NCI-H2107 (cell line): ENCODE data around the gene TMC4.
A peak's percentile ranks its signal among the peaks of the same experiment; 100 is the strongest.

Experiments
- DNase-seq: peaks from one replicate; lab custom pipeline; 2025; lab: John Stamatoyannopoulos, UW

Gene TMC4

DNA sequence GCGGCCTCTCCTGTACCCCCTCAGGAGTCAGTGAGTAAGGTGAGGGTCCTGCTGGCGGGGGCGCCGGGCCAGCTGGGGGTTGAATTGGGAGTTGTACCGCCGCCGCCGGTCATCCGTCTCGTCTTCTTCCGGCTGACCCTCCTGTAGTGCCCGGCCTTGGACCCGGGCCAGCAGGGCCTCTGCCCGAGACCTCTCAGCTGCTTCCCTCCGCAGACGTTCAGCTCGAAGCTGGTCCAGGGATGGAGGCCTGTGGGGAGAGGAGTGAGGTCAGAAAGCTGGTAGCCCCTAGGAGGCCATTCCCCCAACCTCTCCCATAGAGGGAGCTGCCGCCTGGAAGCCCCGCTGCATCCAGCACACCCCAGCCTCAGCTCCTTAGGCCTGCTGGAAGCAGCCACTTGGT, 17.3 kb downstream of the TMC4 start:
- DNase-seq = no peak

DNA sequence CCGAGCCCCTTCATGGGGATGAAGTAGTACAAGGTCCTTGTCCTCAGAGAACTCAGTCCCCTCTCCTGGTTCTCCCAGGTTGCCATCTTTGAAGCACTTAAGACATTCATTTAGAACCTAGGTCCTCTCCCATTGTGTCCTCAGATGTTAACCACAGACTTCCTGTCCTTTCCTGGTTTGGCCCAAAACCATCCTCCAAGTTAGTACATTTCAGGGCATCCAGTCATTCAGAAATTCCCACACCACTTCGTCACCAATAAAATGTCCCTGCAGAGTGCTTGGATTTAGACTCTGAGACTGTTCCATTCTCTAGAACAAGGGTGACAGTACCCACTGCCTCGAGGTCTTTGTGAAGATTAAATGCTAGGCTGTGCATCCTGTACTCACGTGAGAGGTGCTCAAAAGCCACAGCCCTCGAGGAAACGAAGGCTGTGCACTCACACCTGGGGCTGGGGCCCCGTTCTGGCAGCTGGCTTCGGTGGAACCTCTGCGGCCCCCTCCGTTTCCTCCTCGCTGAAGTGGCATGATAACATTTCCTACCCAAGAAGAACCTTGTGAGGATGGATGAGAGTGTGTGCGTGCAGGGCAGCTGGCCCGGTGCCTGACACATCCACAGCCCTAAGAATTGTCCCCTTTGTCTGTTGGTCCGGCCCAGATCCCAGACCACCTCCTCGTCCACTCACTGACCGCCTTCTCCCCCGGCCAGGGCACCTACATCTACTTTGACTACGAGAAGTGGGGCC, 18.2 kb downstream of the TMC4 start:
- DNase-seq = no peak

DNA sequence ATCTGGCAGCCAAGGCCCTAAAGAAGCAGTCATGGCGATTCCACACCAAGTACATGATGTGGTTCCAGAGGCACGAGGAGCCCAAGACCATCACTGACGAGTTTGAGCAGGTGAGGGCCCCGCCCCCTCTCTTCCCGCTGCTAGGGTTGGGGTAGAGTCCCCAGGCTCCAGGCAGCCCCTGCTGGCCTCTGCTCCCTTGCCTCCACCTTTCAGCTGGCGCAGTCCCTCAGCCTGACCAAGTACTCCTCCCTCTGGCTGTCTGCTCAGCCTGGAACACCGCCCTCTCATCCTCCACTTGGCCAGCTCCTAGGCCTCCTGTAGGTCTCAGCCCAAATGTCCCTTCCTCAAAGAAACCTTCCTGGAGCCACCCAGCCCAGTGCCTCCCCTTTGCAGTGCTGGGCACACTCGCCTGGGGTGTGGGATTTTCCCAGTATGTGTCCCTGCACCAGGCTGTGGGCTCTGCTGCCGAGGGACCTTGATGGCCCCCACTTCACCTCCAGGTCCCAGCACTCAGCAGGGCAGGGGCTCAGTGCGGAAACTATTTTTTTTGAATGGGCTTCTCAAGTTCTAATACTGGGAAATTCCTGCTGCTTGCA, 19.1 kb downstream of the TMC4 start:
- no peak for DNase-seq

DNA sequence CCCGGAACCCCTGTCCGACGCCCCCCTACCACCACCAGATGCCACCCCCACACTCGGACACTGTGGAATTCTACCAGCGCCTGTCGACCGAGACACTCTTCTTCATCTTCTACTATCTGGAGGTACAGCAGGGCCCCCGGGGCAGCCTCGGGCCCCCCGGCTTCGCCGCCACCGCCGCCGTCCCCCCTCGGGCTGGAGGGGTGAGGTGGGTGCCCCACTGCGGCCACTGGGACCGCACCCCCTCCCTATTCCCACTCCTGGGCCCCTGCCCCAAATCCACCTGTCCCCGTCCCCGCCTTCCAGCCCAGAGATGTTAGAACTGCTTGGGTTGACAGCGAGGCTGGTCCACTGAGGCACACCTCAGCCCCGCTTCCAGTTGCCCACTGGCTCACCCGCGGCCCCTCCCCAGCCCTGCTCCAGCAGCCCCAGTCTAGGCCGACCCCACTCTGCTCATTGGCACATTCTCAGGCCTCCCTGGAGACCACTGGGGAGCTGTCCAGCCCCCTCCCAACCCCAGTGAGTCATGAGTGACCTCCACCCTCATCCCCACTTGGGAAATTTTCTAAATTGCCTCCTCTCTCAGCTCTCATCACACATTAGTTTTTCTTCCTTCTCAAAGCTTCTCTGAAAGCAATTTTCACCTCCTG, 20.0 kb downstream of the TMC4 start:
- DNase-seq = no peak

DNA sequence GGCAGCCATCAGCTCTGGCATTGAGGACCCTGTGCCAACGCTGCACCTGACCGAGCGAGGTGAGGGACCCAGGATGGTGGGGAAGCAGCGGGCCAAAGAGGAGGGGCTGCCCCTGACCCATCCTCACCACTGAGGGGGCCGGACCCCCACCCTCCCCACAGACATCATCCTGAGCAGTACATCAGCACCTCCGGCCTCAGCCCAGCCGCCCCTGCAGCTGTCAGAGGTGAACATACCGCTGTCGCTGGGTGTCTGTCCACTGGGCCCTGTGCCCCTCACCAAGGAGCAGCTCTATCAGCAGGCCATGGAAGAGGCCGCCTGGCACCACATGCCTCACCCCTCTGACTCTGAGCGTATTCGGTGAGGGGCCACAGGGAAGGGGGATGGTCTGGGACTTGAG, 20.7 kb downstream of the TMC4 start:
- DNase-seq = no peak

DNA sequence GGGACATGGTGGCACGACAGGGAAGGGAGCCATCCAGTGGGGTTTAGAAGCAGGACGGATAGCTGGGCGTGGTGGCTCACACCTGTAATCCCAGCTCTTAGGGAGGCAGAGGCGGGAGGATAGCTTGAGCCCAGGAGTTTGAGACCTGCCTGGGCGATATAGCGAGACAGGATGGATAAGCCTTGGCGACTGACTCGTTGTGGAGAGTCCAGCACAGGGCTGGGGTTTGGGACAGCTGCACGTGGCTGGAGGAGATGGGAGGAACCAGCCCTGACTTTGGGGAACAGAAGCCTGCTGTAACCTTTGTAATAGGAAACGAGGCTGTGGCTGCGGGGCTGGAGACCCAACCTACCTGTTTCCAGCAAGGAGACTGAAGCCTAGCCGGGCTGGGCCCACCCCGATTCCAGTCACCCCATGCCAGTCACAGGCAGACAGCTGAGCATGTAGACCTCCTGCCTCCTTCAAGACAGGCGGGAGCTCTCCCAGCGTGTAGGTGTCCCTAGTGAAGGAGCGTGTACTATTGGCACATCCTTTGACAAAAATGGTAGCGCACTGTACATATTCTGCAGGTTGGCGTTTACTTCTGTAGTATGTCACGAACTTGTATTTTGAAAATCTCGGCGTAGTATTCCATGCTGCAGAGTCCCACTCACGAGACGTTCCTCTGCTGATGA, 21.5 kb downstream of the TMC4 start:
- DNase-seq = no peak

DNA sequence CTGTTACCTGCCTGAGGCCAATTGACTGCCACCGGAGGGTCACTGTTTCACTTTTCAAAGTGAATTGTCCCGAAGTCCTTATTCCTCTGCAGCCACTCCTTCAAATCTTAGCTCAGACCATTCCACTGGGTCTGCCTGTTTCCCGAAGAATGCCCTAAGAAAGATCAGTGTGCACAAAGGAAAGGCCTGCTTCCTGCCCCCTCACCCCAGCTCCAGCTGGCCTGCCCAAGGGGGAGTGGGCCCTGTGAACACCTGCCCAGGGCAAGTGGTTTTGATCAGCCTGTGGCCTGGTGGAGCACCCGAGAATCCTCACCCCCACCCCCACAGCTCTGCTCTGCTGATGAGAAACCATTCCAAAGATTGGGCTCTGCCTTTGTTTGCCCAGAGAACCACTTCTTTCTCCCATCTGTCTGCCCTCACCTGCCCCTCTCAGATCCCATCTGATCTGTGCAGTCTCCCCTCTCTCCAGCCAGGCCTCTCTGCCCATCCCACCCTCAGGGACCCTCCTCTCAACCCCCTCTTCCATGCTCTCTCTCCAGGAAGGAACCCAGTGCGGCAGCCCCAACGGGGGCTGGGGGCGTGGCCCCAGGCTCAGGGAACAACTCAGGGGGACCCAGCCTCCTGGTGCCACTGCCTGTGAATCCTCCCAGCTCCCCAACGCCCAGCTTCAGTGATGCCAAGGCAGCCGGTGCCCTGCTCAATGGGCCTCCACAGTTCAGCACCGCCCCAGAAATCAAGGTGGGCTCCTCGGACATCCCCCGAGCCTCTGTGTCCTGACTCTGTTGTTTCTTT, 23.7 kb downstream of the TMC4 start:
- no peak for DNase-seq

DNA sequence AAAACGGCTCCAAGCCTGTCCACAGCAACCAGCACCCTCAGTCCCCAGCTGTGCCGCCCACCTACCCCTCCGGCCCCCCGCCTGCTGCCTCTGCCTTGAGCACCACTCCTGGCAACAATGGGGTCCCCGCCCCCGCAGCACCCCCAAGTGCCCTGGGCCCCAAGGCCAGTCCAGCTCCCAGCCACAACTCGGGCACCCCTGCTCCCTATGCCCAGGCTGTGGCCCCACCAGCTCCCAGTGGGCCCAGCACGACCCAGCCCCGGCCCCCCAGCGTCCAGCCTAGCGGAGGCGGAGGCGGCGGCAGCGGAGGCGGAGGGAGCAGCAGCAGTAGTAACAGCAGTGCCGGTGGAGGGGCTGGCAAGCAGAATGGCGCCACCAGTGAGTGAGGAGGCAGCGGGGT, 24.8 kb downstream of the TMC4 start:
- no peak for DNase-seq

DNA sequence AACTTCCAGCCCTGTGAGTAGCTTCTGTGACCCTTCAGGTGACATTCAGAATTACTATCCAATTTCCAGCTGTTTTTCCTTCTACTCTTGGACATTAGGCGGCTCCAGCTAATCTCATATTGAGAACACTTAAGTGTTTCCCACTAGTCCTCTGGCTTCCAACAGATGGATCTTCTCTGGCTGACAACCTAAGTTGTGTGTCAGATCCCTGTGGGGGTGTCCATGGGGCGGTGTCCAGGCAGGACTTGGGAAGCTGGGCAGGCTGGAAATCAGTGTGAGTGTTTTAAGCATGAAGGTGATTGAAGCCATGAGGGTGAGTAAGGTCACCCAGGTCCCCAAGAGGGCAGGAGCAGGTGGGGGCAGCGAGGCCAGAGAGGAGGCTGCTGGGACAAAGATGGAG, 25.3 kb downstream of the TMC4 start:
- no peak for DNase-seq

DNA sequence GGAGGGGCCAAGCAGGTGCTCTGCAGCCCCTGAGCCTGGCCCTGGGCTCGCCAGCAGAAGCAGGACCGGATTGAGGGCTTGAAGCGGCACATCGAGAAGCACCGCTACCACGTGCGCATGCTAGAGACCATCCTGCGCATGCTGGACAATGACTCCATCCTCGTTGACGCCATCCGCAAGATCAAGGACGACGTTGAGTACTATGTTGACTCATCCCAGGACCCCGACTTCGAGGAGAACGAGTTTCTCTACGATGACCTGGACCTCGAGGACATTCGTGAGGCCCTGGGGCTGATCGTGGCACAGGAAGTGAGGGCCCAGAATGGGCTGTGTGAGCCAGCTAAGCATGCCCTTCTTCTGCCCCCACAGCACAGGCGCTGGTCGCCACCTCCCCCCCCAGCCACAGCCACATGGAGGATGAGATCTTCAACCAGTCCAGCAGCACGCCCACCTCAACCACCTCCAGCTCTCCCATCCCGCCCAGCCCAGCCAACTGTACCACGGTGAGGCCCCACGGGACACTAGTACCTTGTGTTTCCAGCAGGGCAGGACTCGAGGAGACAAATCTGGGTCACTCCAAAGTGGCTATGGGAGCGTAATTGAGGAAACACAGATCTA, 27.3 kb downstream of the TMC4 start:
- DNase-seq = no peak

DNA sequence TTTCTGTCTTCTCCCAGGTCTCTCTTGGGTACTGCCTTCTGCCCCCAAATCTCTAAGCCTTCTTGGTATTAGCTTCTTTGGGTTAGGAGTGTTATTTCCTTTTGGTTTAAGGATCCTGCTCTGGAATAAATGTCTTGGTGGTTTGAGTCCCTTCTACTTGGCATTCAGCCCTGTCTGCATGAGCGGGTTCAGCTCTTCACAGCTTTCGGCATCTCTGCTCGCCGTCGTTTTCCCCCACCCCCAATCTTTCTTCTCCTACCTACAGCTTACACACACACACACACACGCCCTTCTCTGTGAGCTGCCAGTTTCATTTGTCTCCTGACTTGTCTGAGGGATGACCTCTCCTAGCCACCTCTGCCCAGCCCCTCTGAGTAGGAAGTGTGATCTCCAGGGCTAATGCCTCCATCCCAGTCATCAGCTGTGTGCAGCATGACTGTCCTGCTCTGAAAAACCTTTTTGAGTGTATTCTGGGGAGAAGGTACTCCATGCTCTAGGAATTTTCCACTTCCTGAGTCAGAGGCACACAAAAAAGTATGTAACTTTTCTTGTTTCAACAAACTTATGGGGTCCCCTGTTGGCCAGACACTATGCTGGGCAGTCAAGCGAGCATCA, 30.7 kb downstream of the TMC4 start:
- DNase-seq = no peak

DNA sequence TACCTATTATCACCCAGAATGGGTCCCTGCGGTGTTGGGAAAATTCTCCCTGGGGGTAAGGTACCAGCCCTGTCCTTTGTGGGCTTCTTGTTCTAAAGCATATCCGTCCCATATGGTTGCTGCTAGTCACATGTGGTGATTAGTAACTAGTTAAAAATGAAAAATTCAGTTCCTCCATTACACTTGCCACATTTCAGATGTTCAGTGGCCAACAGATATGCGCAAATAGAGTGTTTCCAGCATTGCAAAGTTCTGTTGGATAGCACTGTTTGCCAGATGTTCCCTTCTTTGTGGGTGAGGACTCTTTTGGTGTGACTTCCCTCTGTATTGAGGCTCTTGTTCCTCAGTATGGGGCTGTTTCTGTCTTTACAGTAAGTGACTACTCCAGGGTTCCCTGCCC, 31.6 kb downstream of the TMC4 start:
- no peak for DNase-seq

DNA sequence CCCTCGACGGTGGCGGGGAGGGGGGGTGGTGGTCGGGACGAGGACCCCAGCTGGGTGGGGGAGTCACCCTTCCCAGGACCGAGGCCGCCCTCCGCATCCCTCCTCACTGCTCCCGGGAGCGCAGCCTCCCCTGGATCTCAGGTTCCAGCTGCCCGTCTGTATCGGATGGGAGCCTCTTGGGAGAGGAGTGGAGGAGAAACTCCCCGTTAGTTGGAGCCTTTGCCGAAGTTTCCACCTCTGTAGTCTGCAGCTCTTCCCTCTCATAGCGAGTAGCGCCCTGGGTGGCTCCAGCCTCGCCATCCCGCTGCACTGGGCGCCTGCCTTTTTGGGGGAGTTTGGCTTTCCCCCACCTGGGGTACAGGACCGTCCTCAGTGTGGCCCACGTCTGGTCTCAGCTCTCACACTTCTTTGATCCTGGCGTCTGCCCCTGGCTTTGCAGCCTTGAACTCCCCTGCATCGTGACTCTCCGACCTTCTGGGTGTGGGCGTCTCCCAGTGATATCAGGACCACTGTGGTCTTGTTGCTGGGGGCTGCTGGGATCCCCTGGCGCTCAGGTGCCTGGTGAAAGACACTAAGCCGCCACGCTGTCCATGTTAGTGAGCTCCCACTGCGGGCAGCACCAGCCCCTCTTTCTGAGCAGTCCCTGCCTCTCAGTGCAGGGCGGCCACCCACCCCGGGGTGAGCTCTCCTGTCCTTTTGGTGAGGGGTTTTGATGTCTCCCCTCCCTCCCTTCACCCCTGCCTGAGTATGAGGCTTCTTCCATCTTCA, 34.3 kb downstream of the TMC4 start:
- DNase-seq = no peak

DNA sequence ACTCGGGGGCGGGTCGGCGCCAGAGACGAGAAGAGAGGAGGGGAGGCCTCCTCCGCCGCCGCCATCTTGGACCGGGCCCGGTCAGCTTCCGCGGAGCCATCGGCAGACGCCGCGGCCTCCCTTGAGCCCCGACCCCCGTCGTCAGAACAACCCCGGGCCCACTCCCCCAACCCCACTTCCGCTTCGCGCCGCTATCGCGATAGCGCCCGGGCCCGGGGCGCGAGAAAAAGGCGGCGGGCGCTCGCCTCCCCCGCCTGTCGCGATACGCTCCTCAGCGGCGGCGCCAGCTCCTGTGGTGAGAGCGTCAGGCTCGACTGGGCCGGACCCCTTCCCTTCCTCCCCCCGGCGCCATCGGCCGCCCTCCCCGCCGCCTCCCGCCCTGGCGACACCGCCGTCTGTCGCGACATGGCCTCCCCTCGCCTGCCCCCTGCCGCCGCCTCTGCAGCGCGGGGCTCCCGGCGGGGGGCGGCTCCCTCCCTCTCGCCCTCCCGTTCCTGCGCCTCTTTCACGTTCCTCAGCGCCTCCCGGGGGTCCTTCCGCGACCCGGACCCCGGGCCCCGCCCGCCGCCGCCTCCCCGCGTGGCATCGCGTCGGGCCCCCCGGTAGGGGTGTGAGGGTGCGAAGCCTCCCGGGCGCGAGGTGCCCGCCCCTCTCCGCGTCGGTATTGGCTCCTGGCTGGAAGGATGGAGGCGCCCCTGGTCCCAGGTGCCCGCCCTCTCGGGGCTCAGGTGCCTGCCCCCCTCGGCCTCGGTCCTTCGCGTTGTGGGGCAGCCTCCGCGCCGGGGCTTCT, 35.1 kb downstream of the TMC4 start, which contains the start of gene CNOT3:
Gene CNOT3, plus strand, starts transcription at position 64 of the 790 bp plus-strand sequence. CDS start 5,217 bp downstream, outside the sequence.
- no peak for DNase-seq

DNA sequence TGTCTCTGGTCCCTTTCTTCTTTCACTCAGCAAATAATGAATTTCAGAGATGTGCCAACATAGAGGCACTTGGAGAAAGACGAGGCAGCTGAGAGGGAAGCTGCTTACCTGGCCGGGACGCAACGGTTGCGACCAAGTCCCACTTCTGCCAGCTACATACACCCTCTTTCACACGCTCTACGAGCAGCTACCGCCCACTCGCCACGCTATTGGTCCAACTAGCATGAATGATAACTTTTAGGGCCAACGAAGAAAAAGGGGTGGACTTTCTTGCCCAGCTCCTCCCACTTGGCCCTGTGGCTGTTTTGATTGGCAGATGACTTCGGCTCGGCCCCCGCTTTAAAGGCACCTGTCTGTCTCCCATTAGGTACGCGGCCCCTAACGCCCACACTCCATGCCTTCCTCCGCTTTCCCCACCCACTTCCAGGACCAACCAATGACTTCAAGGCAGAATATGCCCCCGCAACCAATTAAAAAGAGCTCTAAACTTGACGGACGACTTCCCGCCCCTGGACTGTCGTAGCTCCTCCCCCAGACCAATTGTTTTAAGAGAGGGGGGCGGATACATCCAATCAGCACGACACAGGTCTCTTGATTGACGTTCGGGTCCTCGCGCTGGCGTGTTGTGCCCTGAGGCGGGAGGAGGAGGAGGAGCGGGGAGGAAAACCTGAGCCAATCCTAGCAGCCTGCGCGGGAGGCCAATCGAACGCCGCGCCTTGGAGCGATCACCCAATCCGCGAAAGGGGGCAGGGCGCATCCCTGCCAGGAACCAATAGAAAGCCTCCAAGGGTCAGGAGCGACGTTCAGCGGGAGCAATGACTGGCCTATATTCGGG, 35.9 kb downstream of the TMC4 start:
- DNase-seq = peak; percentile 99

DNA sequence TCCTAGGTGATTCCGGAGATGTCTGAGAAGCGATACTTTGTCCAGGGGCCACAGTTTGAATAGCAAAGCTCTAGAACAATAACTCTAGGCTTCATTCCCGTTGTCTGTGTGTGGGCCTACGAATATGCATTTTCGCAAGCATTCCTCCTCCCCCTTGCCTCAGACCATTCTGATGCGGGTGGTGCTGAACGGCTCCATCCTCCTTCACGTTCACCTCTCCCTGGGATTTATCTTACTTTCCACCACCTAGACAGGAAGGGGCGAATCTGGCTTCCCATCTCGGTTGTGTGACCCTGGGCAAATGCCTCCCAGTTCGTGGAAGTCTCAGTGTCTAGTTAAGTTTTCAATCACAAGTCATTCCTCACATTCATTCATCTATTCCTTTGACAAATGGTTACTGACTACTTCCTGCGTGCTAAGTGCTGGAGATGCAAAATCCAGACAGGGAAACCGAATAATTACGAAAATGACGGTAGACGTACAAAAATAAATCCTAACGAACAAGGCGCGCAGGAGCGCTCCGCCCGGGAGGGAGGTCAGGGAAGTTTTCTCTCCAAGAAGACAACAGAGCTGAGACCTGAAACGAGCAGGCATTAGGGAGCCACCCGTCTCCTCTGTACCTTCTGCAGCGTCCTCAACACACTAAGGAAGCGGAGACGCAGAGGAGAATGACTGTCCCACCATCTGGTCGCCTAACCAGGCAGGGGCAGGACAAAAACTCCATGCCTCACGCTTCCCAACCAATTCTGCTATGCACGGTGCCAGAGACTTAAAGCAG, 36.7 kb downstream of the TMC4 start:
- DNase-seq = no peak

DNA sequence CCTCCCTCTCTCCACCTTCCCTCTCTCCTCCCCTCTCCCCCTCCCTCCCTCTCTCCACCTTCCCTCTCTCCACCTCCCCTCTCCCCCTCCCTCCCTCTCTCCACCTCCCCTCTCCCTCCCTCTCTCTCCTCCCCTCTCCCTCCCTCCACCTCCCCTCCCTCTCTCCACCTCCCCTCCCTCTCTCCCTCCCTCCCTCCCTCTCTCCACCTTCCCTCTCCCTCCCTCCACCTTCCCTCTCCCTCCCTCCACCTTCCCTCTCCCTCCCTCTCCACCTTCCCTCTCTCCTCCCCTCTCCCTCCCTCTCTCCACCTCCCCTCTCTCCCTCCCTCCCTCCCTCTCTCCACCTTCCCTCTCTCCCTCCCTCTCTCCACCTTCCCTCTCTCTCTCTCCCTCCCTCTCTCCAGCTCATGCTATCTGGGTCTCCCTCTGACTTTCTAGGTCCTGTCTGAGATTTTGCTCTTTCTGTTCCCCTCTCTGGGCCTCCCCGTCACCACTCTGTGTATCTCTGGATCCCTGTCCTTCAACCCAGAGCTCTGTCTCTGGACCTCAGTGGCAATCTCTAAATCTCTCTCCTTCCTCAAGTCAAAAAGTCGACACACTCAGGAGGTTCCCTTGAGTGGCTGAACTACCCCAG, 38.9 kb downstream of the TMC4 start:
- no peak for DNase-seq
